OCI-LY7 (cell line): ENCODE measurements around the gene THRB. TPM values are rescaled to one million over a fixed set of nuclear protein-coding genes. Genes with fewer than 3 reads are reported as not detected.

Experiments
- BruUV-seq: library from RNA; stranded (reverse); fragments of 400-500 nt; replicated peaks from 2 replicates; lab custom pipeline; 2021; lab: Mats Ljungman, UMichigan
- CTCF ChIA-PET: fragments of 300-600 bp; sonication (Branson Sonifier 250); formaldehyde crosslinking; loops from one replicate; lab custom pipeline; 2022; ENCODE audit warnings: antibody characterized with exemption; ENCODE audit not compliant: unreplicated experiment; lab: Charles Lee
- POLR2A ChIA-PET: fragments of 300-600 bp; sonication (Branson Sonifier 250); formaldehyde crosslinking; loops from one replicate; lab custom pipeline; 2022; ENCODE audit warnings: antibody characterized with exemption; lab: Charles Lee
- DNase-seq: peaks from one replicate; pipeline ENCODE4 v3.0.0-alpha.2; 2015; ENCODE audit warnings: low spot score
- H2AFZ ChIP-seq: fragments of 200-600 bp; sonication (generic), shearing (Covaris generic); 2 replicates; pipeline ENCODE4 v1.6.1; 2014; ENCODE audit warnings: mild to moderate bottlenecking, antibody characterized with exemption, low read length, moderate library complexity
- H3K27ac ChIP-seq: fragments of 200-600 bp; sonication (generic); 2 replicates; pipeline ENCODE4 v1.5.1; 2014; ENCODE audit warnings: mixed run types, low read depth, mild to moderate bottlenecking, moderate library complexity, low read length, inconsistent platforms; ENCODE audit not compliant: poor library complexity, severe bottlenecking
- H3K36me3 ChIP-seq: fragments of 200-600 bp; sonication (generic); 2 replicates; pipeline ENCODE4 v1.6.1; 2014; ENCODE audit warnings: mild to moderate bottlenecking, antibody characterized with exemption, low read length, moderate library complexity, mixed read lengths; ENCODE audit not compliant: insufficient read depth
- H3K4me1 ChIP-seq: fragments of 200-600 bp; sonication (generic); 2 replicates; pipeline ENCODE4 v1.5.1; 2014; ENCODE audit warnings: mild to moderate bottlenecking, low read length; ENCODE audit not compliant: insufficient read depth, poor library complexity, severe bottlenecking
- H3K4me2 ChIP-seq: fragments of 200-600 bp; sonication (generic); 2 replicates; pipeline ENCODE4 v1.6.1; 2014; ENCODE audit warnings: mild to moderate bottlenecking, low read length
- H3K4me3 ChIP-seq: fragments of 200-600 bp; sonication (generic); 2 replicates; pipeline ENCODE4 v1.5.1; 2014; ENCODE audit warnings: mild to moderate bottlenecking, low read depth, low read length; ENCODE audit not compliant: poor library complexity, severe bottlenecking
- H3K79me2 ChIP-seq: fragments of 200-600 bp; sonication (generic); 2 replicates; pipeline ENCODE4 v1.6.1; 2016; ENCODE audit warnings: low read depth, mild to moderate bottlenecking, low read length, moderate library complexity, mixed read lengths; ENCODE audit not compliant: insufficient read depth
- H3K9me2 ChIP-seq: fragments of 200-600 bp; sonication (generic); 2 replicates; pipeline ENCODE4 v1.6.1; 2016; ENCODE audit warnings: mild to moderate bottlenecking, low read length, mixed read lengths; ENCODE audit not compliant: insufficient read depth
- H3K9me3 ChIP-seq: fragments of 200-600 bp; sonication (generic); 2 replicates; pipeline ENCODE4 v1.6.1; 2014; ENCODE audit warnings: mild to moderate bottlenecking, mixed run types, low read length, mixed read lengths
- H4K20me1 ChIP-seq: fragments of 200-600 bp; sonication (generic); 2 replicates; pipeline ENCODE4 v1.6.1; 2014; ENCODE audit warnings: mild to moderate bottlenecking, antibody characterized with exemption, low read length, moderate library complexity, mixed read lengths; ENCODE audit not compliant: insufficient read depth
- EZH2phosphoT487 ChIP-seq: fragments of 200-600 bp; sonication (generic); IDR thresholded peaks from 2 replicates; pipeline ENCODE4 v1.6.1; 2018; ENCODE audit warnings: low read depth, borderline replicate concordance, mild to moderate bottlenecking, mixed run types, antibody characterized with exemption, low read length, moderate library complexity, mixed read lengths
- intact Hi-C: fragments of 100-400 bp; cut with micrococcal nuclease; formaldehyde crosslinking; loops from one replicate; pipeline ENCODE4 v1.10.0; 2022; ENCODE audit not compliant: unreplicated experiment
- total RNA-seq, 2 experiments: library from RNA; depleted of rRNA in 1 of 2; stranded (reverse); fragments of >200 nt in 1 of 2; shearing (Covaris generic) in 1 of 2; gene quantifications; 2 replicates each; pipeline ENCODE4 v1.2.3, GENCODE V29; 2014 to 2022
- TF ChIP-seq, protein P1 (sequence below): fragments of 200-600 bp; sonication (generic); conservative IDR thresholded peaks from 2 replicates; pipeline ENCODE4 v1.5.1; 2014; ENCODE audit warnings: mild to moderate bottlenecking, antibody characterized with exemption, low read length, moderate library complexity, mixed read lengths

THRB gene
- total RNA-seq, 2 experiments from 2014 or later = not detected

DNA sequence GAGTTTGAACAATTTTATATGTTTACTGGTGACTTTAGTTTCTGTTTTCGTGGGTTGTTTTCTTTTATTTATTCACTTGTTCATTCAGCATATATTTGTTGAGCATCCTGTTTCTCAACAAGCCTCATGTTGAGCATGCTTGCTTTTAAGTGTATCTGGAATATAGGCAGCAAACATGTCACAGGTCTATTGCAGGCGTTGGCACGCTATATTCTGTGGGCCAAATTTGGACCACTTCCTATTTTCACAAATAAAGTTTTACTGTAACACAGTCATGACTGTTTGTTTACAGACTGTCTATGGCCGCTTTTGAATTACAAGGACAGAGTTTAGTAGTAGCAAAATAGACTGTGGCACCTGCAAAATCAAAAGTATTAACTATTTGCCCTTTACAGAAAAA, 89.6 kb downstream of the THRB start:
- Histone ChIP-seq H3K79me2 (no peaks in the 10 kb centered on the region), H3K9me2 (no peaks in the 10 kb centered on the region), H3K27ac (no peak overlapping the region), H3K4me1 (no peaks in the 10 kb centered on the region), H4K20me1 (no peaks in the 10 kb centered on the region), H3K4me3 (no peak overlapping the region), H3K4me2 (no peak overlapping the region), H3K36me3 (no peaks in the 10 kb centered on the region), H2AFZ (no peak overlapping the region), H3K9me3 (no peaks in the 10 kb centered on the region)
- no peak for TF ChIP-seq EZH2phosphoT487
- TF ChIP-seq, protein P1, sequence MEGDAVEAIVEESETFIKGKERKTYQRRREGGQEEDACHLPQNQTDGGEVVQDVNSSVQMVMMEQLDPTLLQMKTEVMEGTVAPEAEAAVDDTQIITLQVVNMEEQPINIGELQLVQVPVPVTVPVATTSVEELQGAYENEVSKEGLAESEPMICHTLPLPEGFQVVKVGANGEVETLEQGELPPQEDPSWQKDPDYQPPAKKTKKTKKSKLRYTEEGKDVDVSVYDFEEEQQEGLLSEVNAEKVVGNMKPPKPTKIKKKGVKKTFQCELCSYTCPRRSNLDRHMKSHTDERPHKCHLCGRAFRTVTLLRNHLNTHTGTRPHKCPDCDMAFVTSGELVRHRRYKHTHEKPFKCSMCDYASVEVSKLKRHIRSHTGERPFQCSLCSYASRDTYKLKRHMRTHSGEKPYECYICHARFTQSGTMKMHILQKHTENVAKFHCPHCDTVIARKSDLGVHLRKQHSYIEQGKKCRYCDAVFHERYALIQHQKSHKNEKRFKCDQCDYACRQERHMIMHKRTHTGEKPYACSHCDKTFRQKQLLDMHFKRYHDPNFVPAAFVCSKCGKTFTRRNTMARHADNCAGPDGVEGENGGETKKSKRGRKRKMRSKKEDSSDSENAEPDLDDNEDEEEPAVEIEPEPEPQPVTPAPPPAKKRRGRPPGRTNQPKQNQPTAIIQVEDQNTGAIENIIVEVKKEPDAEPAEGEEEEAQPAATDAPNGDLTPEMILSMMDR = no peak
- no TSS peak for BruUV-seq
- no peak for DNase-seq
- intact Hi-C loops = no loop called here
- CTCF ChIA-PET = no interaction called here
- POLR2A ChIA-PET = no interaction called here

DNA sequence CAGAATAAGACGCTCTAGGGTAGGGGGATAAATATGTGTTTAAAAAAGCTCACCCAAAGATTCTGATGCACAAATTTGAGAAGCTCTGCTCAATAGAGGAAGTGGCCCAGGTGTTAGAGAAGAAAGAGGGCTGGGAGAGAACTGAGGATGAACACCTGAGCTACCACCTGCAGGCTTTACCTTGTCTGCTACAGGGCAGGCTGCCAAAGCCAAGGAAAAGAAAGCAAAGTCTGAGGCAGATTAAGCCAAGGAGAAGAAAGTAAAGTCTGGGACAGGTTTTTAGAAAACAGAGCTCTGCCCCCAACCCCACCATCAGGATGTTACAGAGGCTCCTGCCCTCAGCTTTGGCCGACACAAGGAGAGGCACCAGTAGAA, 92.9 kb downstream of the THRB start:
- H3K4me3 ChIP-seq = no peak overlapping the region
- no peak for TF ChIP-seq EZH2phosphoT487
- TF ChIP-seq, protein P1 = no peak

GRCh38 chr3:24401090-24401810, 93.4 kb downstream of the THRB start:
- no peaks in the 10 kb centered on the region for H4K20me1 ChIP-seq
- H3K27ac ChIP-seq = no peak overlapping the region
- no peaks in the 10 kb centered on the region for H3K36me3 ChIP-seq
- DNase-seq = no peak
- no peaks in the 10 kb centered on the region for H3K9me3 ChIP-seq
- no peaks in the 10 kb centered on the region for H3K79me2 ChIP-seq
- intact Hi-C loops = no loop called here
- TF ChIP-seq, protein P1 = no peak
- no peak for TF ChIP-seq EZH2phosphoT487
- ChIA-PET POLR2A (no interaction called here), CTCF (no interaction called here)
- H3K4me3 ChIP-seq = no peak overlapping the region
- H3K4me1 ChIP-seq = no peaks in the 10 kb centered on the region
- no peak overlapping the region for H2AFZ ChIP-seq
- H3K9me2 ChIP-seq = no peaks in the 10 kb centered on the region
- H3K4me2 ChIP-seq = no peak overlapping the region
- no TSS peak for BruUV-seq

More for the DNA sequence above, 92.9 kb downstream of the THRB start:
- no peaks in the 10 kb centered on the region for H3K79me2 ChIP-seq
- no peak for DNase-seq
- H2AFZ ChIP-seq = no peak overlapping the region
- intact Hi-C loops = no loop called here
- no peaks in the 10 kb centered on the region for H3K9me2 ChIP-seq
- no peak overlapping the region for H3K27ac ChIP-seq
- POLR2A ChIA-PET = interaction anchor here (0.7 kb wide), 1 partner anchor 28 kb away, joined by 3 read pairs; no protein-coding TSS in a partner anchor
- H3K4me2 ChIP-seq = no peak overlapping the region
- CTCF ChIA-PET = no interaction called here
- H3K4me1 ChIP-seq = no peaks in the 10 kb centered on the region
- H3K36me3 ChIP-seq = no peaks in the 10 kb centered on the region
- BruUV-seq = no TSS peak
- no peaks in the 10 kb centered on the region for H4K20me1 ChIP-seq
- H3K9me3 ChIP-seq = no peaks in the 10 kb centered on the region
